CD14-positive monocyte (primary cell): Measurements from ENCODE around the gene PKIB. TPM values are rescaled to one million over a fixed set of nuclear protein-coding genes. Genes with fewer than 3 reads are reported as not detected.

Experiments used
- DNase-seq, 3 donors: peaks; one replicate each; pipeline ENCODE4 v3.0.0-alpha.2; 2011 to 2022
- H2AFZ ChIP-seq: 2 replicates; pipeline ENCODE4 v1.6.0; 2012; ENCODE audit warnings: mild to moderate bottlenecking, low read depth, low read length, inconsistent platforms; ENCODE audit not compliant: insufficient read depth, poor library complexity, severe bottlenecking
- H3K27ac ChIP-seq, 2 donors: 1 replicate in 1 of 2; 2 replicates in 1 of 2; pipeline ENCODE4 v1.5.1; 2012 to 2013; ENCODE audit warnings: low read length in 2 of 2, control low read depth in 1 of 2, inconsistent platforms in 1 of 2, low read depth in 1 of 2, mild to moderate bottlenecking in 1 of 2
- H3K27me3 ChIP-seq, 2 donors: one replicate each; pipeline versions ENCODE4 v1.6.0 to v1.6.1; 2011 to 2013; ENCODE audit warnings: low read length in 2 of 2; ENCODE audit not compliant: control insufficient read depth in 2 of 2, insufficient read depth in 2 of 2
- H3K36me3 ChIP-seq, 2 donors: replicated peaks in 1 of 2; 1 replicate in 1 of 2; 2 replicates in 1 of 2; pipeline versions ENCODE4 v1.5.1 to v1.6.1; 2012 to 2013; ENCODE audit warnings: low read length in 2 of 2, control low read depth in 1 of 2, inconsistent platforms in 1 of 2, mild to moderate bottlenecking in 1 of 2; ENCODE audit not compliant: insufficient read depth in 2 of 2, control insufficient read depth in 1 of 2
- H3K4me1 ChIP-seq, 2 donors: 1 replicate in 1 of 2; 2 replicates in 1 of 2; pipeline versions ENCODE4 v1.5.1 to v1.6.1; 2012 to 2013; ENCODE audit warnings: low read length in 2 of 2, control low read depth in 1 of 2, inconsistent platforms in 1 of 2, mild to moderate bottlenecking in 1 of 2, moderate library complexity in 1 of 2; ENCODE audit not compliant: insufficient read depth in 2 of 2, control insufficient read depth in 1 of 2
- H3K4me2 ChIP-seq: replicated peaks from 2 replicates; pipeline ENCODE3; 2012; ENCODE audit warnings: low read length, moderate library complexity, mild to moderate bottlenecking; ENCODE audit not compliant: poor library complexity, severe bottlenecking; ENCODE audit errors: extremely low read depth
- H3K4me3 ChIP-seq, 3 experiments: fragments of 200-600 bp in 1 of 3; sonication (generic) in 1 of 3; replicated peaks in 1 of 3; 1 replicate in 2 of 3; 2 replicates in 1 of 3; pipeline ENCODE4 v1.5.1; 2011 to 2013; ENCODE audit warnings: low read length in 3 of 3, mild to moderate bottlenecking in 3 of 3, control low read depth in 2 of 3, low read depth in 2 of 3, inconsistent platforms in 1 of 3, moderate library complexity in 1 of 3
- H3K79me2 ChIP-seq: 2 replicates; pipeline ENCODE4 v1.6.0; 2012; ENCODE audit warnings: mild to moderate bottlenecking, control low read depth, inconsistent platforms, low read length, moderate library complexity; ENCODE audit not compliant: insufficient read depth
- H3K9ac ChIP-seq: 2 replicates; pipeline ENCODE4 v1.6.0; 2017; ENCODE audit warnings: low read length, mild to moderate bottlenecking; ENCODE audit not compliant: insufficient read depth, poor library complexity, severe bottlenecking
- H3K9me3 ChIP-seq, 2 donors: replicated peaks in 1 of 2; 1 replicate in 1 of 2; 2 replicates in 1 of 2; pipeline versions ENCODE4 v1.5.1 to v1.6.1; 2012 to 2013; ENCODE audit warnings: low read length in 2 of 2, control low read depth in 1 of 2; ENCODE audit not compliant: control insufficient read depth in 1 of 2, insufficient read depth in 1 of 2
- H4K20me1 ChIP-seq: 2 replicates; pipeline ENCODE4 v1.6.0; 2012; ENCODE audit warnings: mild to moderate bottlenecking, low read length, control low read depth, moderate library complexity; ENCODE audit not compliant: insufficient read depth
- H3K27ac Mint-ChIP-seq, 7 donors: one replicate each; pipeline ENCODE4 v1.8.0; 2020; ENCODE audit warnings: mild to moderate bottlenecking in 7 of 7, mixed read lengths in 7 of 7, moderate library complexity in 6 of 7, inconsistent platforms in 2 of 7
- H3K27me3 Mint-ChIP-seq, 3 donors: one replicate each; pipeline ENCODE4 v1.8.0; 2021 to 2022; ENCODE audit warnings: low read depth in 3 of 3, mild to moderate bottlenecking in 3 of 3, mixed read lengths in 3 of 3, moderate library complexity in 3 of 3, inconsistent platforms in 1 of 3
- H3K36me3 Mint-ChIP-seq, 2 donors: one replicate each; pipeline ENCODE4 v1.8.0; 2020; ENCODE audit warnings: mixed read lengths in 2 of 2, inconsistent platforms in 1 of 2, mild to moderate bottlenecking in 1 of 2
- H3K4me1 Mint-ChIP-seq: one replicate; pipeline ENCODE4 v1.8.0; 2020; ENCODE audit warnings: mild to moderate bottlenecking, mixed read lengths
- H3K4me3 Mint-ChIP-seq, 2 donors: one replicate each; pipeline ENCODE4 v1.8.0; 2020; ENCODE audit warnings: mild to moderate bottlenecking in 2 of 2, mixed read lengths in 2 of 2, moderate library complexity in 1 of 2
- H3K9me3 Mint-ChIP-seq, 7 donors: one replicate each; pipeline ENCODE4 v1.8.0; 2020 to 2022; ENCODE audit warnings: mixed read lengths in 7 of 7, mild to moderate bottlenecking in 6 of 7, moderate library complexity in 6 of 7, inconsistent platforms in 2 of 7
- WGBS: methylation state at CpG from one replicate; pipeline ENCODE4 v1.1.5; 2013; ENCODE audit warnings: missing lambda C conversion rate; ENCODE audit not compliant: insufficient coverage; 5-methylcytosine and 5-hydroxymethylcytosine counted together
- intact Hi-C, 2 donors: fragments of 100-400 bp; cut with micrococcal nuclease; formaldehyde crosslinking; loops; one replicate each; pipeline versions ENCODE4 v1.15.0 to v1.15.1; 2023
- polyA plus RNA-seq, 3 donors: library from polyadenylated mRNA; depleted of rRNA in 1 of 3; unstranded in 2 of 3; stranded (reverse) in 1 of 3; fragments of 300-500 nt in 2 of 3; fragments of >200 nt in 1 of 3; fragmentation: Illumina TruSeq in 2 of 3; gene quantifications; 1 replicate in 2 of 3; 2 replicates in 1 of 3; pipeline ENCODE4 v1.2.3, GENCODE V29; 2012 to 2021
- TF ChIP-seq, protein P1 (sequence below): fragments of 200-600 bp; IDR thresholded peaks from one replicate; pipeline ENCODE4 v1.8.0; 2022; ENCODE audit warnings: antibody characterized with exemption, mild to moderate bottlenecking

PKIB gene
- polyA plus RNA-seq, 3 donors, result 1.3 to 2.0 (median 1.4) TPM

DNA sequence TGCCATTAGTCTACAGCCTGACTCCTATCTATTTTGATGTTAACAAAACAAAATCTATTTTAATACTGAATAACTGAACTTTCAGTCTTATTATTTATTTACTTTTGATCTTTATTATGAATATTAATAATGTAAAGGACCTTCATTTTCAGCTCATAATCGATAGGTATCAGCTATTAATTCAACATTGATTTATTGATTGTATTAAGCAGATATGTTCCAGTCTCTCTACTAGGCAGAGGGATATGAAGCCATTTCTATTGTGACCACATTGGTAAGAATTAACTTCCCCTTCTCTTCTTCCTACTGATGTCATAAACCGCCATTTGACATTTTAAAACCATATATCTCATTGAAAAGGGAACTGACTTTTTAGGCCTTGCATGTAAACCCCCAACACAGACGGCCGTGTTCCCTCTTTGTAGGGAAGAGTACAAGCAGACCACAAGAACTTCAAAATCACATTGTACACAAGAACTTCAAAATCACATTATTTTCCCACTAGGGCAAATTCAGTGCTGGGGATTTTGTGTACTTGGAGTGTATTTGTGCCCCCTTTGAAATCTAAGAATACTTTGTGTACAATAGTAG lies 99.8 kb downstream of the PKIB start:
- peaks cover 0 to 5% (median 0%) of the 10 kb centered on the region in 7 donors for H3K9me3 Mint-ChIP-seq
- Histone ChIP-seq H3K36me3 (no peaks in the 10 kb centered on the region), H3K4me3 (peak overlapping the region in 1 of 3 experiments; percentile 2), H4K20me1 (no peaks in the 10 kb centered on the region), H3K9me3 (no peaks in the 10 kb centered on the region), H3K4me1 (peaks cover 28 to 47% of the 10 kb centered on the region in 2 donors), H3K27ac (peak overlapping the region in 1 of 2 donors; percentile 68), H3K4me2 (peak overlapping the region; percentile 40), H3K79me2 (no peaks in the 10 kb centered on the region), H3K9ac (no peak overlapping the region), H3K27me3 (no peaks in the 10 kb centered on the region), H2AFZ (no peak overlapping the region)
- TF ChIP-seq, protein P1, sequence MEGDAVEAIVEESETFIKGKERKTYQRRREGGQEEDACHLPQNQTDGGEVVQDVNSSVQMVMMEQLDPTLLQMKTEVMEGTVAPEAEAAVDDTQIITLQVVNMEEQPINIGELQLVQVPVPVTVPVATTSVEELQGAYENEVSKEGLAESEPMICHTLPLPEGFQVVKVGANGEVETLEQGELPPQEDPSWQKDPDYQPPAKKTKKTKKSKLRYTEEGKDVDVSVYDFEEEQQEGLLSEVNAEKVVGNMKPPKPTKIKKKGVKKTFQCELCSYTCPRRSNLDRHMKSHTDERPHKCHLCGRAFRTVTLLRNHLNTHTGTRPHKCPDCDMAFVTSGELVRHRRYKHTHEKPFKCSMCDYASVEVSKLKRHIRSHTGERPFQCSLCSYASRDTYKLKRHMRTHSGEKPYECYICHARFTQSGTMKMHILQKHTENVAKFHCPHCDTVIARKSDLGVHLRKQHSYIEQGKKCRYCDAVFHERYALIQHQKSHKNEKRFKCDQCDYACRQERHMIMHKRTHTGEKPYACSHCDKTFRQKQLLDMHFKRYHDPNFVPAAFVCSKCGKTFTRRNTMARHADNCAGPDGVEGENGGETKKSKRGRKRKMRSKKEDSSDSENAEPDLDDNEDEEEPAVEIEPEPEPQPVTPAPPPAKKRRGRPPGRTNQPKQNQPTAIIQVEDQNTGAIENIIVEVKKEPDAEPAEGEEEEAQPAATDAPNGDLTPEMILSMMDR, result no peak
- WGBS, result no CpG with 5 or more reads among the region's 4 CpGs
- DNase-seq, result peak; percentile 81 to 91 (median 90)
- peak overlapping the region in 1 of 2 donors; percentile 30 for H3K4me3 Mint-ChIP-seq
- peaks cover 0 to 16% (median 7%) of the 10 kb centered on the region in 3 donors for H3K27me3 Mint-ChIP-seq
- intact Hi-C loops, result loop anchor here in 1 of 2 donors (10.0 kb wide), 1 partner anchor 235 kb away; the partner anchor contains the start of gene SERINC1
- H3K36me3 Mint-ChIP-seq, result no peaks in the 10 kb centered on the region
- H3K27ac Mint-ChIP-seq, result peak overlapping the region; percentile 57 to 86 (median 74)
- peaks cover 25% of the 10 kb centered on the region for H3K4me1 Mint-ChIP-seq

DNA sequence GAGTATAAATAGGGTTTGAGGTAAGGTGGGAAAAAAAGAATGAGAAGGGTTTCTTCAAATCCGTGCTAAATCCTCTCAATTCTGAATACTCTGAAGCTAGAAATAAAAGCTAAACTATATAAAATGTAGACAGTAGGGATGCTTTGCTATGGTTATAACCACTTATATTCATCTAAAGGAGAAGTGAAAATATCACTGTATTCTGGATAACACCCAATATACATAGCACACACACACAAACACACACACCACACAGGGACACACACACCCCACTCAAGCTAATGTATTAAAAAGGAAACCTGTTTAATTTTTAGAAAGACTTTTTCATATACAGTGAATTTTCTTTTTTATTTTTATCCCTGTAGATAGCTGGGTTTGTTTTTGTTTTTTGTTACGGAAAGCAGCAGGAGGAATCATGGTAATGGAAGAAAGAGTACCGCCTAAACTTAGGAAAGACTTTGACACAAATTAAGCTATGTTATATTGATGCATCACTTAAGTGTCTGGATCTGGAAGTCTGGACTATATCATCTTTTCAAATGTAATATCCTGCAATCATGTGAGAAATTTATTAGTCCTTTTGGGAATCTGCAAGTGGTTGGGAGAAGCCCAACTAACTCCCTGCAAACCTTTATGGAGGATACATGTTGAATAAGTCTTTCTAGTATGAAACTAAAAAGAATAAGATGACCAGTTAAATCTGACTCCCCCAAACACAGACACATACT lies 100.9 kb downstream of the PKIB start:
- Mint-ChIP-seq H3K9me3 (no peaks in the 10 kb centered on the region), H3K4me1 (peaks cover 25% of the 10 kb centered on the region), H3K36me3 (no peaks in the 10 kb centered on the region), H3K27ac (peak overlapping the region in 3 of 7 donors; percentile 74 to 86 (median 77)), H3K4me3 (peak overlapping the region in 1 of 2 donors; percentile 7), H3K27me3 (peaks cover 0 to 13% (median 7%) of the 10 kb centered on the region in 3 donors)
- peak overlapping the region in 1 of 2 donors; percentile 68 for H3K27ac ChIP-seq
- H4K20me1 ChIP-seq, result no peaks in the 10 kb centered on the region
- TF ChIP-seq, protein P1, result no peak
- no CpG with 5 or more reads among the region's 3 CpGs for WGBS
- no peaks in the 10 kb centered on the region for H3K9me3 ChIP-seq
- H3K79me2 ChIP-seq, result no peaks in the 10 kb centered on the region
- DNase-seq, result no peak
- H3K36me3 ChIP-seq, result no peaks in the 10 kb centered on the region
- peaks cover 28 to 47% of the 10 kb centered on the region in 2 donors for H3K4me1 ChIP-seq
- no peak overlapping the region for H2AFZ ChIP-seq
- H3K4me3 ChIP-seq, result peak overlapping the region in 1 of 3 experiments; percentile 2
- no peak overlapping the region for H3K4me2 ChIP-seq
- intact Hi-C loops, result loop anchor here in 1 of 2 donors (10.0 kb wide), 1 partner anchor 236 kb away; the partner anchor contains the start of gene SERINC1
- H3K27me3 ChIP-seq, result no peaks in the 10 kb centered on the region
- H3K9ac ChIP-seq, result no peak overlapping the region
